GM19452 (cell line): ENCODE results near the gene INO80.
A peak's percentile ranks its signal among the peaks of the same experiment; 100 is the strongest.

Source experiments
- ATAC-seq: cut with Tn5 transposase; IDR thresholded peaks from one replicate; pipeline ENCODE4 v1.9.1; 2021; ENCODE audit not compliant: unreplicated experiment

Gene INO80

DNA sequence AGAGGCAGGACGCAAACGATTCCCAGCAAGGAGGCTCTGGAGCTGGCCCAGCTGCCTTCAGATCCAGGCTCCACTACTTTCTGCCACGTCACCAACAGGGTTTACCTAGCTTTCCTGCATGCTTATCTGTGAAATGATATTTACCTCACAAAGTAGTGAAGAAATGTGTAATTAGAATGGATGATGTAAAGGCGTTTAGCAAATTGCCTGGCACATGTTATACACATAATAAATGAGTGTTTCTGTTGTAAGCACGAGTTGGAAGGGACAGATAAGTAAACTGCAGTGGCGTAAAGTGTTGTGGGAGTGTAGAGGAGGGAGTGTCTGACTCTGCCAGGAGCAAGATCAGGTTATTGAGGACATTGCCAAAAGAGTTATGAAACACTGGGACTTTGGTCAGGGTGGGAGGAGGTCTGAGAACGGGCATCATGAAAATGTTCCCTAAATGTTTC lies 166.3 kb downstream of the INO80 start:
- ATAC-seq, result no peak

GRCh38 chr15:40948706-40949473 lies 167.2 kb downstream of the INO80 start:
- no peak for ATAC-seq

DNA sequence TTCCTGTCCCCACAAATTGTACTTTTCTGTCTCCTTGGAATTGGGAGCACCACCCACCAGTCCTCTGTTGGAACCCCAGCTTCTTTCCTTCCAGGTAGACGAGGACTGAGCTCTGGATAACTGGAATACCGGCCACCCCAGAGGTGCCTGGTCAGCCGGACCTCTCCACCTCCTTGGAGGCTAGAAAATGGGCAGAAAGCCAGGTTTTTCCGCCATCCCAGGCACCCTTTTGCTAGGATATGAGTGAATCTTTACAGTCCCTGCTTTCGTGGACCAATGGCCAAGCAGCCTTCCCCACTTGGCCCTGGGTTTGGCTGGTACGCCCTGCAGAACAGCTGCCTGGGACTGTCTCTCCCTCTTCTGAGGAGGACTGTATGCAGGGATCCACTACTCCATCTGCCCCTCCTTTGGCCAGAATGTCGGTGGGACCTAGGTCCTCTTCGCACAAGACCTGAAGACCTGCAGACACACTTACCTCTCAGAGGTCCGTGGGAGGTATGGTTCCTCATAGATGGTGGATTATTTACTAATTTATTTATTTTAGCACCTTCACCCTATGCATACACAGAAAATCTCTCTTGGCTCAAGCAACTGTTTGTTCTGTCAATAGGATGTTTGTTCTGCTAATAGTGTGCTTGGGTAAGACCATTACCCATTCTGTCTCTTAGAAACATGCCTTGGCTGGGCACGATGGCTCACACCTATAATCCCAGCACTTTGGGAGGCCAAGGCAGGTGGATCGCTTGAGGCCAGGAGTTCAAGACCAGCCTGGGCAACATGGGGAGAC lies 171.4 kb downstream of the INO80 start:
- no peak for ATAC-seq

GRCh38 chr15:40943764-40944365 lies 172.2 kb downstream of the INO80 start:
- no peak for ATAC-seq

DNA sequence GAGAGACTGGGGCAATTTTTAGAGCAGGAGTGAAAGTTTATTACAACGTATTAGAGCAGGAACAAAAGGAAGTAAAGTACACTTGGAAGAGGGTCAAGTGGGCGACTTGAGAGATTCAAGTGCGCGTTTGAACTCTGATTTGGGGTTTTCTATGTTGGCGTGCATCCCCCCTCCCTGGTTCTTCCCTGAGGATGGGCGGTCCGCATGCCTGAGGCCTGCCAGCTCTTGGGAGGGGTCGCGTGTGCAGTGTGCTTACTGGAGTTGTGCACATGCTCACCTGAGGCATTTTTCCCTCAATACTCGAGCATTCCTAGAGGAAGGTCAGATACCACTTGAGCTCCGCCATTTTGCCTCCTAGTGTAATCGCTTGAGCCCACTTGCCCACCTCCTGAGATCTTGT lies 173.2 kb downstream of the INO80 start:
- no peak for ATAC-seq

DNA sequence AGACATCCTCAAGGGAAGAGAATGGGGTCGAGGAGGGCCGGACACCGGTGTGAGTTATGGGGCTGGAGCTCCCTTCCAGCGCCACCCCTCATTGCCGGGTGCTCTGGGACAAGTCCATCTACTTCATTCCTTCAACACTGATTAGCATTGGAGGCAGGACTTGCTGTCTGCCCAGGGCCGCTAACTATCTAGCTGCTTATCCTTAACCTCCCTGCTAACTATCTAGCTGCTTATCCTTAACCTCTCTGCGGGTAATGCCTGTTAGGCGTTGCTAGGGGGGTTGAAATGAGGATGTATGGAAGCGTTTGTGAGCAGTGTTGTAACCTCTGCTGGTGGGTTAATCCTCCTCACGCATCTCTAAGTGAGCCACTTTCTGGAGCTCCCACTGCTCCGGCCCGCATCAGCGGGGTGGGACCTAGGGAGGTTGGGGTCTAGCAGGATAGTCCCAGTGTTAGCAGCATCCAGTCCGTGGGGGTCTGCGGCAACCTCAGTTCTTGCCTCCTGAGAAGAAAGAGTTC lies 173.7 kb downstream of the INO80 start:
- no peak for ATAC-seq

GRCh38 chr15:40941528-40942336 lies 174.3 kb downstream of the INO80 start:
- peak; percentile 74 for ATAC-seq

DNA sequence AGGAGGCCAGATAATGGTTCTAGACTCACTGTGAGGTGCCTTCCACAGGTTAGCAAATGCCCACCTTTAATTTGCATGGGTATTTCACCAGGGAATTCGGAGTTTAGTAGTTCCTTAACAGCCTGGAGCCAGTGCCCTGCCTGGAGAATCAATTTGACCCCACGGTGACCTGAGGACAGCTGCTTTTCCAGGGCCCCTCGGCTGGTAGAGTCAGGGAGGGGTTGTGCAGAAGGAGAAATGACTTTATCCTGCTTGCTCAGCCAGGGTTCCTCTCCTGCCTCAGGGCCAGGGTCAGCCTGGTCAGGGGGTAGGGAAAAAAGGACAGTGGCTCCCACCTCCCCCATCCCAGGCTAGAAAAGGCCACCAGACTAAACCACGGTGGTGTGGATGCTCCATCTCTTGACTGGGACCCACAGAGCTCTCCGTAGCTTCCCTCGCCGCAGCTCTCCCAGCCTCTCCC lies 175.0 kb downstream of the INO80 start:
- ATAC-seq, result no peak

DNA sequence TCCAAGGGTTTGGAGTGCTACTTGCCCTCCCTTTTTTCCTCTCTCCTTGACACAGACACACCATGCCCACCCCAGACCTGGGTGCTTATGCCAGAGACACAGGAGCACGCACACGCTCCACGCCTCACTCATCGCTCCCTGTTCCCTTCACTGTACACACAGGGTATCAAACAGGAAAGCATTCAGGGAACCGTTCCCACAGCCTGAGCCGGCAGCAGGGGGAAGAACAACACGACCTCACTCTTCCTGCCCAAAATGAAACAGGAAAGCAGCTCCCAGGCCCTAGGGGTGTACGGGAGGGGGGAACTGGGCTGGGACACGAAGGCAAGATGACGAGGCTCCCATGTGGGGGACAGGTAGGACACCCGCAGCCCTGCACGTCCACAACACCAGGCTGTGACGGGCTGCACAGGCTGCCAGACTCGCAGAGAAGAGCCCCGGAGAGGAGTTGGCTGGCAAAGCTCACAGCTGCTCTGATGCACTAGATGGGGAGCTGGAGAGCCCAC lies 175.7 kb downstream of the INO80 start:
- no peak for ATAC-seq

DNA sequence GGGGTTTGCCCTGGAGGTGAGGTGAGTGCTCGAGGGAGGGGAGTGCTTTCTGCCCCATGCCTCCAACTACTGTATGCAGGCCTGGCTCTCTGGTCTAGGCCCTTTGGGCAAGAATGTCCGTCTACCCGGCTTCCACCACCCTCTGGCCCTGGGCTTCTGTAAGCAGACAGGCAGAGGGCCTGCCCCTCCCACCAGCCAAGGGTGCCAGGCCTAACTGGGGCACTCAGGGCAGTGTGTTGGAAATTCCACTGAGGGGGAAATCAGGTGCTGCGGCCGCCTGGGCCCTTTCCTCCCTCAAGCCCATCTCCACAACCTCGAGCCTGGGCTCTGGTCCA lies 177.6 kb downstream of the INO80 start:
- no peak for ATAC-seq

GRCh38 chr15:40937762-40938535 lies 178.1 kb downstream of the INO80 start:
- no peak for ATAC-seq

DNA sequence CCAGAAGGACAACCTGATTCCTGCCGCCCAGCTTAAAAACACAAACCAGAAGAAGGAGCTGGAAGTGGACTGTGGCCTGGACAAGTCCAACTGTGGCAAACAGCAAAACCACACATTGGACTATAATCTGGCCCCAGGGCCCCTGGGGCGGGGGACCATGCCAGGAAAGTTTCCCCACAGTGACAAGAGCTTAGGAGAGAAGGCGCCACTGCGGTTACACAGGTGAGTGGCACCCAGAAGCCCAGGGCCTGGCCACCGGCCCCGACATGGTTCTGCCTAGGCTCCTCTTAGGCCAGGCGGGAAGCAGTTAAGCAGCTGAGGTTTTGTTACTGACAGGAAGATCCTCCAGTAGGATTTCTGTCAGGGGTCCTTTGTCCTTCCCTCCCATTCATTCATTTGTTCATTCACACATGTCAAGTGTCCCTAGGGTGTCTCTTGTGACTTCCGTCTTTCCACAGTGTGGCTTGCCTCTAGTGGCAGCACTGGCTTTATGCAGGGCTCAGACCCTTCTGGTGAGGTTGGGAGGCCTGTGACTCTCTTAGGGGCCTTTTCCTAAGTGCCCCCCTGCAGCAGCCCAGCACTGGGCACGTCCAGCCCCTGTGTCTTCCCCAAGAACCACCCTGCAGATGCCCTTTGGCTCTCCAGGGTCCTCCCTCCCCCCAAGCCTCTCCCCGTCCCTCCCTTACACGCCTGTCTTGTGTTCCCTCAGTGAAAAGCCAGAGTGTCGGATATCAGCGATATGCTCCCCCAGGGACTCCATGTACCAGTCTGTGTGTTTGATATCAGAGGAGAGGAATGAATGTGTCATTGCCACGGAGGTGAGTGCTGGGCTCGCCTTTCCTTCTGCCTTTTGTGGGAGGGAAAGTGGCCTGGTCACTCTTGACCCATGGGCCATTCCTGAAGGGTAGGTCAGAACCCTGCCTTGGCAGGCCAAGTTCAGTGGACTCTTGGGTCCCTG lies 179.1 kb downstream of the INO80 start:
- no peak for ATAC-seq

GRCh38 chr15:40936234-40936708 lies 179.8 kb downstream of the INO80 start:
- no peak for ATAC-seq

GRCh38 chr15:40934457-40934856 lies 181.6 kb downstream of the INO80 start:
- ATAC-seq, result no peak

GRCh38 chr15:40933517-40933902 lies 182.6 kb downstream of the INO80 start:
- no peak for ATAC-seq

DNA sequence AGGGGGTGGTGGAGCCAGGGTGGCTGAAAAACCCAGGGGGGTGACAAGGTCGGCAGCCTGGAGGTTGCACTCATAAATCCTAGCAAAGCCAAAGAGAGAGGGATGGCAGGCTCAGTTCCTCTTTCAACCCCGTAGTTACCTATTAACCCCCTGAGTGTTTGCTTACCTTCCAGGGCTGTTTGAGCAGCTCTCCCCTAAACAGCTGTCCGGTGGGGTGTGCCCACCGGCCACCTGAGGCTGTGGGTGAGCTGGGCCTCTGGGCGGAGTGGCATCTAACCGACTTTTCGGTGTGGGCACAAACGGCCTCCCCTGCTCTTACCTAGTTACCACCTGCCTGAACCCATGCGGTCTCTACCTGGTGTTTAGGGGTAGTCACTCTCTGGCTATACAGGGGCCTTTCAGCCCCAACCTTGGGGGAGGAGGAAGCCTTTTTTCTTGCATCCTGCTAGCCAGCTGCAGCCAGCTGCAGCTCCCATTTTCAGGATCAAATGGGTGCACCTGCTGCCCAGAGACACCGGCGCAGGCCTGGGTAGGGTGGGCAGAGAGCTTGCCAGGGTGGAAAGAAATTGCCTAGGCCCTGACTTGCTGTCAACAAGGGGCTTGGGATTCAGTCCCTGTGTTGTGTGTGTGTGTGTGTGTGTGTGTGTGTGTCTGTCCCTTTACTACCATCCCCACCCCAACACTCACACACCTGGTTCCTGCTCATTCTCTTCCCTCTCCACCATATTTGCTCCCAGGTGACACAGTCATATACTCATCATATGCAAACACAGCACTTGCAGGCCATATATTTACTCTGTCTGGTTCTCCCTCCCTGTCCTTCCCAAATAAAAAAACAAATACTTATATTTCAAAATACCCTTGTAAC lies 183.2 kb downstream of the INO80 start:
- ATAC-seq, result no peak

DNA sequence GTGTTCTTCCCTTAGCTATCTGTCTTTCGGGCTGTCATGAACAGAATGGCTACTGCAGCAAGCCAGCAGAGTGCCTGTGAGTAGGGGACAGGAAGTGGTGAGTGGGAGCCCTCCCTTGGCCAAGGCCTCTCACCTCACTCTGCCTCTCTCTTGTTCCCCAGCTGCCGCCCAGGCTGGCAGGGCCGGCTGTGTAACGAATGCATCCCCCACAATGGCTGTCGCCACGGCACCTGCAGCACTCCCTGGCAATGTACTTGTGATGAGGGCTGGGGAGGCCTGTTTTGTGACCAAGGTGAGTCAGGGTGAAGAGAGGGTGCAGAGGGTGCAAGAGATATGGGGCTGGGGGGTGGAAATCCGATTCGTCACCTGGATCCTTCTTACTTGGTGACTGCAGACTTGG lies 183.9 kb downstream of the INO80 start:
- ATAC-seq, result no peak
